ENCODE results near the gene IRX1. TPM values are rescaled to one million over a fixed set of nuclear protein-coding genes. Genes with fewer than 3 reads are reported as not detected.

The IRX1 gene
- total and polyA plus RNA-seq, 2 of the 8 experiments (the other 6 are each of a cell fraction or from before 2014, with no cell fraction given): 2.6 to 3.9 TPM

DNA sequence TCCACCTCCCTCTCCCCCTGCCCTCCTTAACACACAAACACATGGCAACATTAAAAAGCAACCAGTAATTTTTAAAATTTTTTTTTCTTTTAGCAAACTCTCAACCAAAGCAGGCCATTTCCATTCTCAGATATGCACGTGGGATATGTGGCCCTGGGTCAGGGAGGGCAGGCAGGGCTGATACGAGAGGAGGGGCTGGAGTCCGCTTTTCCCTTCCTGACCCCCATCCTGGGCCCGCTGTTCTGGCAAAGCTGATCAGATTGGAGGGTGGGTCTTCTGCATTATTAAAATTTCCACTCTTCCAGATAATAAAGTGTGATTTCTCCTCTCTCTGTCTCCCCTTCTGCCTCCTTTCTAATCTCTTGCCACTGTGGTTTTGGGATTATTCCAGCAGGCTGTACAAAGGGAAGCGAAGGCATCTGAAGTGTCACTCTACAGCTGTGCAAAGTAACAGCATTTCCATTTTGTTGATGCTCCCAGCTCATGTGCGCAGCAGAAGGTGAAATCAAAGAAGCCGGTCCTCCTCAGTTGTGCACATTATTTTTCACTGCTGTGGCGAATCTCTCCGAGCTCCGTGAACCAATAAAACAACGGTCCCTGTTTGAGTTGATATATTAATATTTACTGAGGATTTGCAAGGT, 12.0 kb downstream of the IRX1 start:
- peaks cover 6% of the 10 kb centered on the region; the same call in 1 of the 2 replicates for H3K23me2 ChIP-seq (ENCODE audit: low read depth, low read length)
- DNase-seq (ENCODE audit: low read depth in 1 of 2, low spot score in 2 of 2) (no peak), FAIRE-seq (no peak)
- H2BK15ac ChIP-seq (ENCODE audit: low read length): no peak overlapping the region
- CTCF ChIA-PET (ENCODE audit: partially characterized antibody): no interaction called here
- no peaks in the 10 kb centered on the region; a peak in 1 of 8 replicates for H3K36me3 ChIP-seq (ENCODE audit: control insufficient read depth in 2 of 4, insufficient read depth in 4 of 4, low read length in 3 of 4)
- H3K27ac ChIP-seq (ENCODE audit: low read depth, low read length): no peak overlapping the region
- no peak overlapping the region for H3K23ac ChIP-seq (ENCODE audit: insufficient read length)
- peaks cover 2% of the 10 kb centered on the region in 2 experiments for H4K20me1 ChIP-seq (replicated peaks in 1 of 2; ENCODE audit: control insufficient read depth in 1 of 2, insufficient read depth in 2 of 2, low read length in 2 of 2)
- no peak overlapping the region for H2BK12ac ChIP-seq (ENCODE audit: low read depth, low read length)
- H3K4me3 ChIP-seq (ENCODE audit: extremely low read depth in 1 of 4, insufficient read depth in 2 of 4, low read depth in 3 of 4, low read length in 4 of 4): no peak overlapping the region
- no peak overlapping the region for H4K5ac ChIP-seq (ENCODE audit: insufficient read length, low read depth, low read length)
- H4K8ac ChIP-seq (ENCODE audit: extremely low read depth, insufficient read depth, low read length): no peak overlapping the region
- WGBS, 2 experiments (ENCODE audit: extremely low coverage in 1 of 2, insufficient coverage in 1 of 2, insufficient read length in 1 of 2, insufficient replicate concordance in 2 of 2, low coverage in 1 of 2, low lambda C conversion rate in 2 of 2, missing lambda C conversion rate in 1 of 2): 83% methylated on average over 11 of the region's 11 CpGs; no CpG with 5 or more reads in 1 of the 2 experiments
- H3K79me2 ChIP-seq (ENCODE audit: control insufficient read depth in 1 of 2, insufficient read depth in 2 of 2, low read length in 2 of 2): no peaks in the 10 kb centered on the region
- H3K4me2 ChIP-seq (ENCODE audit: insufficient read depth in 1 of 2, low read depth in 2 of 2, low read length in 2 of 2): no peak overlapping the region; a peak in 1 of 4 replicates
- H3K4ac ChIP-seq (replicated peaks; ENCODE audit: insufficient read length, low read depth, low read length): no peak overlapping the region
- POLR2A ChIA-PET (ENCODE audit: partially characterized antibody): no interaction called here
- no peaks in the 10 kb centered on the region for H3K79me1 ChIP-seq (ENCODE audit: low read depth, low read length)
- no peak overlapping the region for H2BK120ac ChIP-seq (replicated peaks; ENCODE audit: low read depth, low read length)
- peaks cover 2 to 6% (median 3%) of the 10 kb centered on the region in 4 experiments; a peak in 5 of 7 replicates for H3K4me1 ChIP-seq (replicated peaks in 1 of 4; ENCODE audit: control insufficient read depth in 3 of 4, insufficient read depth in 4 of 4, low read length in 3 of 4)
- no peak overlapping the region for H4K91ac ChIP-seq (replicated peaks; ENCODE audit: insufficient read length, low read length)
- H3K18ac ChIP-seq (ENCODE audit: extremely low read depth, low read length): no peak overlapping the region
- no peak overlapping the region for H2BK20ac ChIP-seq (ENCODE audit: low read length)
- H3K27me3 ChIP-seq (replicated peaks in 1 of 4; ENCODE audit: control insufficient read depth in 3 of 4, extremely low read depth in 1 of 4, insufficient read depth in 3 of 4, low read length in 3 of 4): peaks cover 21 to 49% (median 41%) of the 10 kb centered on the region in 4 experiments
- no peak overlapping the region for H2BK5ac ChIP-seq (ENCODE audit: low read depth, low read length)
- H3K9ac ChIP-seq (replicated peaks in 1 of 4; ENCODE audit: extremely low read depth in 1 of 4, low read depth in 3 of 4, low read length in 3 of 4): no peak overlapping the region
- H2AFZ ChIP-seq (ENCODE audit: low read length): no peak overlapping the region
- no peaks in the 10 kb centered on the region for H3K9me3 ChIP-seq (ENCODE audit: insufficient read depth in 2 of 2, low read depth in 1 of 2, low read length in 1 of 2)
- H2AK5ac ChIP-seq (ENCODE audit: low read depth, low read length): no peak overlapping the region
- H3K14ac ChIP-seq (ENCODE audit: insufficient read length): no peak overlapping the region
- H3K56ac ChIP-seq (replicated peaks; ENCODE audit: insufficient read length, low read depth, low read length): no peak overlapping the region
- TF ChIP-seq POLR2A (IDR thresholded peaks at IDR 0.05; ENCODE audit: control extremely low read depth in 1 of 2, low read depth in 2 of 2, low read length in 2 of 2): no peak
- no peak for TF ChIP-seq BRCA1 (IDR thresholded peaks at IDR 0.05; ENCODE audit: low read depth, low read length)
- no peak for TF ChIP-seq SAP30 (IDR thresholded peaks at IDR 0.05; ENCODE audit: insufficient read depth, insufficient replicate concordance, low read length)
- TF ChIP-seq RBBP5 (IDR thresholded peaks at IDR 0.05; ENCODE audit: borderline replicate concordance, low read depth, low read length): no peak
- no peak for TF ChIP-seq MAFK (IDR thresholded peaks at IDR 0.05; ENCODE audit: low read depth, low read length)
- TF ChIP-seq BCL11A (IDR thresholded peaks at IDR 0.05; ENCODE audit: low read depth in 2 of 2, low read length in 2 of 2): no peak
- TF ChIP-seq RXRA (IDR thresholded peaks at IDR 0.05; ENCODE audit: insufficient read depth, low read depth, low read length): no peak
- TF ChIP-seq TAF7 (optimal IDR thresholded peaks at IDR 0.05; ENCODE audit: borderline replicate concordance, low read depth, low read length): no peak
- no peak for TF ChIP-seq ATF2 (IDR thresholded peaks at IDR 0.05; ENCODE audit: low read length)
- TF ChIP-seq YY1 (IDR thresholded peaks at IDR 0.05; ENCODE audit: low read depth, low read length): no peak
- TF ChIP-seq RAD21 (IDR thresholded peaks at IDR 0.05 in 1 of 2, conservative IDR thresholded peaks at IDR 0.05 in 1 of 2; ENCODE audit: low read depth in 2 of 2, low read length in 2 of 2): no peak
